ENCODE results near the gene RGCC.

RGCC gene

DNA sequence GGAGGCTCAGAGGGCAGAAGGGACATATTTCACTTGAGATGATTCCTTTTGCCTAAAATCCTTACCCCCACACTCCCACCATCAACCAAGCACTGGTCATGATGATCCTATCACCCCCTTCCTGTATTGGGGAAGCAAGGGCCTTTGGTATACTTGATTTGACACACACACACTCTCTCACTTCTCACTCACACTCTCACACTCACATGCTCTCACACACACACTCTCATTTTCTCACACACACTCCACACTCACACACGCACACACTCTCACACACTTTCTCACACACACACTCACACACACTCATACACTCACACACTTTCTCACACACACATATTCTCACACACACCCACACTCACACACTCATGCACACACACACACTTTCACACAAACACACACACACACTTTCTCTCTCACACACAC, 8.6 kb downstream of the RGCC start:
- no peak overlapping the region for H3K4me3 ChIP-seq
- no peaks in the 10 kb centered on the region for H3K36me3 ChIP-seq (ENCODE audit: insufficient read depth, low read length)
- no peak for DNase-seq (ENCODE audit: low read depth, low spot score)
- TF ChIP-seq FOXP2 (optimal IDR thresholded peaks at IDR 0.05; ENCODE audit: control extremely low read depth, extremely low read length, insufficient read depth): no peak
- TF ChIP-seq EZH2 (IDR thresholded peaks at IDR 0.05): no peak
- TF ChIP-seq POLR2AphosphoS5 (IDR thresholded peaks at IDR 0.05; ENCODE audit: borderline replicate concordance, low read depth, low read length): no peak
- H3K9ac ChIP-seq (ENCODE audit: insufficient read length): no peak overlapping the region
- H3K9me3 ChIP-seq (ENCODE audit: low read depth, low read length): no peaks in the 10 kb centered on the region
- H3K27ac ChIP-seq: no peak overlapping the region

DNA sequence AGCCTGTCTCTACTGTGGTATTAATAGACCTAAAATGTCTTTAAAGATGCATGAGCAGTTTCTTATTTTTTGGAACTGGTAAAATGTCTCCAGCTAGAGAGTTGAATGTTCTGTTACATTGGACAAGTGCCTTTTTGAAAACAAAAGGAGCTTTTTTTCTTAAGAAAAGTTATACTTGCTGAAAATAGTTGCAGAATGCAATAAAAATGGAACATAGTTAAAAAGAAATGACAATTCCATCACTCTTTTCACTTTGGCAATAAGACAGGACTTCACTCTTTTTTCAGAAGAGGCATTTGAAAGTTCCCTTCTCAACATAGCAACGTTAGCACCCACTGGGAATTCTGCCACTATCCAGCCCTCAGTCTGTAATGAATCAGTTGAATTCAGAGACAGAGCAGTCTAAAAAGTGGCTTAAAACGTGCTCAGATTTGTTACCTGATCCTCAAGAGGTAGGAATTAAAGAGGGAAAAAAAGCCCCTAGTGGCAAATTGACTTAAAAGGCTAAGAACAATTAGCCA, 10.1 kb downstream of the RGCC start:
- TF ChIP-seq FOXP2 (optimal IDR thresholded peaks at IDR 0.05; ENCODE audit: control extremely low read depth, extremely low read length, insufficient read depth): no peak
- TF ChIP-seq POLR2AphosphoS5 (IDR thresholded peaks at IDR 0.05; ENCODE audit: borderline replicate concordance, low read depth, low read length): no peak
- TF ChIP-seq EZH2 (IDR thresholded peaks at IDR 0.05): no peak
- Histone ChIP-seq H3K4me3 (no peak overlapping the region), H3K9me3 (ENCODE audit: low read depth, low read length) (no peaks in the 10 kb centered on the region), H3K36me3 (ENCODE audit: insufficient read depth, low read length) (no peaks in the 10 kb centered on the region), H3K9ac (ENCODE audit: insufficient read length) (no peak overlapping the region), H3K27ac (no peak overlapping the region)
- no peak for DNase-seq (ENCODE audit: low read depth, low spot score)

- no peak overlapping the region for H3K27ac ChIP-seq
- no peak overlapping the region for H3K9ac ChIP-seq (ENCODE audit: insufficient read length)
- H3K9me3 ChIP-seq (ENCODE audit: low read depth, low read length): no peaks in the 10 kb centered on the region
- H3K4me3 ChIP-seq: no peak overlapping the region
- H3K36me3 ChIP-seq (ENCODE audit: insufficient read depth, low read length): no peaks in the 10 kb centered on the region
- TF ChIP-seq FOXP2 (optimal IDR thresholded peaks at IDR 0.05; ENCODE audit: control extremely low read depth, extremely low read length, insufficient read depth) (no peak), POLR2AphosphoS5 (IDR thresholded peaks at IDR 0.05; ENCODE audit: borderline replicate concordance, low read depth, low read length) (no peak), EZH2 (IDR thresholded peaks at IDR 0.05) (no peak)
- DNase-seq (ENCODE audit: low read depth, low spot score): no peak
Observed at GRCh38 chr13:41468631-41469030, 11.3 kb downstream of the RGCC start.

GRCh38 chr13:41470196-41470595, 12.8 kb downstream of the RGCC start:
- no peaks in the 10 kb centered on the region for H3K36me3 ChIP-seq (ENCODE audit: insufficient read depth, low read length)
- no peak overlapping the region for H3K9ac ChIP-seq (ENCODE audit: insufficient read length)
- DNase-seq (ENCODE audit: low read depth, low spot score): no peak
- H3K4me3 ChIP-seq: no peak overlapping the region
- H3K27ac ChIP-seq: no peak overlapping the region
- TF ChIP-seq POLR2AphosphoS5 (IDR thresholded peaks at IDR 0.05; ENCODE audit: borderline replicate concordance, low read depth, low read length): no peak
- TF ChIP-seq EZH2 (IDR thresholded peaks at IDR 0.05): no peak
- TF ChIP-seq FOXP2 (optimal IDR thresholded peaks at IDR 0.05; ENCODE audit: control extremely low read depth, extremely low read length, insufficient read depth): no peak
- H3K9me3 ChIP-seq (ENCODE audit: low read depth, low read length): no peaks in the 10 kb centered on the region

DNA sequence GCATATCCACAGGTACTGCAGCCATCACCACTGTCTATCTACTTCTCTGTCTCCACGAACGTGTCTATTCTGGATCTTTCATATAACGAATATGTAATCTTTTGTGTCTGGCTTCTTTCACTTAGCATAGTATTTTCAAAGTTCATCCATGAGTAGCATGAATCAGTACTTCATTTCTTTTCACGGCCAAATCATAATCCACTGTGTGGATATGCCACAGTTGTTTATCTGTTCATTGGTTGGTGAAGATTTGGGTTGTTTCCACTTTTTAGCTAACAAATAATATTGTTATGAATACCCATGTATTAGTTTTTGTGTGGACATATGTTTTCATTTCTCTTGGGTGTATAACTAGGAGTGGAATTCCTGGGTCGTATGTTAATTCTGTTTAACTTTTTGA, 14.4 kb downstream of the RGCC start:
- Histone ChIP-seq H3K36me3 (ENCODE audit: insufficient read depth, low read length) (no peaks in the 10 kb centered on the region), H3K9ac (ENCODE audit: insufficient read length) (no peak overlapping the region), H3K9me3 (ENCODE audit: low read depth, low read length) (no peaks in the 10 kb centered on the region), H3K27ac (no peak overlapping the region), H3K4me3 (no peak overlapping the region)
- no peak for DNase-seq (ENCODE audit: low read depth, low spot score)
- TF ChIP-seq POLR2AphosphoS5 (IDR thresholded peaks at IDR 0.05; ENCODE audit: borderline replicate concordance, low read depth, low read length): no peak
- no peak for TF ChIP-seq FOXP2 (optimal IDR thresholded peaks at IDR 0.05; ENCODE audit: control extremely low read depth, extremely low read length, insufficient read depth)
- no peak for TF ChIP-seq EZH2 (IDR thresholded peaks at IDR 0.05)

DNA sequence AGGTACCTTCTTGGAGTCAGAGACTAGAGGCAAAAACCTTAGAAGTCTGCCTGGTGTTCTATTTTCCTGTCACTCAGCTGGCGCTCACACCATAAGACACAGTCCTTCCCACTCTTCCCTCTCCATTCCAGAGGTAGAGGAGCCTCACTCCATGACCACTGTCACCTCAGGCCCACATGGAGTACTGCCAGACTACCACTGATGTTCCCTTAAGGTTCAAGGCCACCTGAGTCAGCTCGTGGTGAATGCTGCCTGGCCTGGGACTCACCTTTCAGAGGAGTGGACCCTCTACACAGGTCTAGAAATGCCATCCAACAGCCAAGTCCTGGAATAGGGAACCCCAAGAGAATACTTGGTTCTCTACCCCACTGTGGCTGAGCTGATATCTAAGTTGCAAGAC, 29.9 kb downstream of the RGCC start:
- Histone ChIP-seq H3K9me3 (ENCODE audit: low read depth, low read length) (no peaks in the 10 kb centered on the region), H3K36me3 (ENCODE audit: insufficient read depth, low read length) (no peaks in the 10 kb centered on the region), H3K4me3 (no peak overlapping the region), H3K9ac (ENCODE audit: insufficient read length) (no peak overlapping the region), H3K27ac (no peak overlapping the region)
- no peak for TF ChIP-seq FOXP2 (optimal IDR thresholded peaks at IDR 0.05; ENCODE audit: control extremely low read depth, extremely low read length, insufficient read depth)
- TF ChIP-seq EZH2 (IDR thresholded peaks at IDR 0.05): no peak
- no peak for TF ChIP-seq POLR2AphosphoS5 (IDR thresholded peaks at IDR 0.05; ENCODE audit: borderline replicate concordance, low read depth, low read length)
- DNase-seq (ENCODE audit: low read depth, low spot score): no peak

DNA sequence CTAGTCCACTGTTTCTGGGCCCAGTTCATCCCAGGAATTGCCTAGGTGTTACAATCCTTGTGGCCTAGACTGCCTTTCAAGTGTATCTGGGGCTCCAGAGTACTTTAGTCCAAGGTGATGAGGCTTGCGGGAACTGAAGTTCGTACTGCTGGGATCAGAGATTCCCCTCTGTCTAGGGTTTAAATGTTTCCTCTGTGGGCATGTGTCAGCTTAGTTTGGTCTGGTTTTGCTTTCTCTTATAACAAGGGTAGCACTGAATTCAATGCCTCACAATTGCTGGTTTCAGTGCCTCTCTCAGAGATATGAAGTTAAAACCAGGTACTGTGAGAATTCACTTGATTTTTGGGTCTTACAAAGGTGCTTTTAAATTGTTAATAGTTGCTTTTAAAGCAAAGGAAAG, 30.8 kb downstream of the RGCC start:
- Histone ChIP-seq H3K27ac (no peak overlapping the region), H3K36me3 (ENCODE audit: insufficient read depth, low read length) (no peaks in the 10 kb centered on the region)
- TF ChIP-seq EZH2 (IDR thresholded peaks at IDR 0.05) (no peak), POLR2AphosphoS5 (IDR thresholded peaks at IDR 0.05; ENCODE audit: borderline replicate concordance, low read depth, low read length) (no peak), FOXP2 (optimal IDR thresholded peaks at IDR 0.05; ENCODE audit: control extremely low read depth, extremely low read length, insufficient read depth) (no peak)

GRCh38 chr13:41490371-41491015, 33.1 kb downstream of the RGCC start:
- Histone ChIP-seq H3K27ac (no peak overlapping the region), H3K9ac (ENCODE audit: insufficient read length) (no peak overlapping the region), H3K4me3 (no peak overlapping the region), H3K36me3 (ENCODE audit: insufficient read depth, low read length) (no peaks in the 10 kb centered on the region), H3K9me3 (ENCODE audit: low read depth, low read length) (no peaks in the 10 kb centered on the region)
- no peak for DNase-seq (ENCODE audit: low read depth, low spot score)
- TF ChIP-seq EZH2 (IDR thresholded peaks at IDR 0.05) (no peak), POLR2AphosphoS5 (IDR thresholded peaks at IDR 0.05; ENCODE audit: borderline replicate concordance, low read depth, low read length) (no peak), FOXP2 (optimal IDR thresholded peaks at IDR 0.05; ENCODE audit: control extremely low read depth, extremely low read length, insufficient read depth) (no peak)

More for the DNA sequence above, 30.8 kb downstream of the RGCC start:
- Histone ChIP-seq H3K9ac (ENCODE audit: insufficient read length) (no peak overlapping the region), H3K4me3 (no peak overlapping the region), H3K9me3 (ENCODE audit: low read depth, low read length) (no peaks in the 10 kb centered on the region)
- no peak for DNase-seq (ENCODE audit: low read depth, low spot score)

GRCh38 chr13:41491436-41491835, 34.1 kb downstream of the RGCC start:
- no peaks in the 10 kb centered on the region for H3K9me3 ChIP-seq (ENCODE audit: low read depth, low read length)
- TF ChIP-seq FOXP2 (optimal IDR thresholded peaks at IDR 0.05; ENCODE audit: control extremely low read depth, extremely low read length, insufficient read depth) (no peak), POLR2AphosphoS5 (IDR thresholded peaks at IDR 0.05; ENCODE audit: borderline replicate concordance, low read depth, low read length) (no peak), EZH2 (IDR thresholded peaks at IDR 0.05) (no peak)
- H3K4me3 ChIP-seq: no peak overlapping the region
- no peak for DNase-seq (ENCODE audit: low read depth, low spot score)
- H3K36me3 ChIP-seq (ENCODE audit: insufficient read depth, low read length): no peaks in the 10 kb centered on the region
- no peak overlapping the region for H3K9ac ChIP-seq (ENCODE audit: insufficient read length)
- H3K27ac ChIP-seq: no peak overlapping the region

Measured in SK-N-MC (cell line).